Jurkat, Clone E6-1 (cell line): ENCODE results near the gene RNASE4.
"Not testable (repeated sequence)": the region's sequence is repeated elsewhere in the genome, so short reads cannot be mapped to it uniquely, and the experiment has no call there.

Source experiments
- DNase-seq: peaks from one replicate; pipeline ENCODE4 v3.0.0-alpha.2; 2011; ENCODE audit warnings: low read depth, low spot score
- H3K4me3 ChIP-seq: 2 replicates; pipeline ENCODE4 v1.5.1; 2011; ENCODE audit warnings: mild to moderate bottlenecking, low read length, control low read depth, moderate library complexity

RNASE4 gene

DNA sequence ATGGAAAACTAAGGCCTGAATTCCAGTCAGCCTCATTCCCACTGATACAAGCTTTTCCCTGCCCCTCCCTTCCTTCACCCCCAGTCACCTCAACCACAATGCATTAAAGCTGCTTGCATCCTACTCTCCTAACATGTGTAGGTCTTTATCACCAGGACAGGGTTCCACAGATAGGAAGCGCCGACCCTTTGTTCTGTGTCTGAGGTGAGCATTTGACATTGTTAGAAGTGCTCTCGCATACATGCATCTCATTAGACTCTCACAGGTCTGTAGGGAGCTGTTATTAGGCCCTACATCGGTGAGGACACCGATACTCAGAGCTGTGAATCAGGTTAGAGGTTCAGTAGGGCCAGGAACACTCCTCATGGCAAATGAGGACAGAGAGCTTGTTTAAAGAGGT is 48.1 kb downstream of the RNASE4 start:
- DNase-seq = no peak
- H3K4me3 ChIP-seq = no peak overlapping the region

DNA sequence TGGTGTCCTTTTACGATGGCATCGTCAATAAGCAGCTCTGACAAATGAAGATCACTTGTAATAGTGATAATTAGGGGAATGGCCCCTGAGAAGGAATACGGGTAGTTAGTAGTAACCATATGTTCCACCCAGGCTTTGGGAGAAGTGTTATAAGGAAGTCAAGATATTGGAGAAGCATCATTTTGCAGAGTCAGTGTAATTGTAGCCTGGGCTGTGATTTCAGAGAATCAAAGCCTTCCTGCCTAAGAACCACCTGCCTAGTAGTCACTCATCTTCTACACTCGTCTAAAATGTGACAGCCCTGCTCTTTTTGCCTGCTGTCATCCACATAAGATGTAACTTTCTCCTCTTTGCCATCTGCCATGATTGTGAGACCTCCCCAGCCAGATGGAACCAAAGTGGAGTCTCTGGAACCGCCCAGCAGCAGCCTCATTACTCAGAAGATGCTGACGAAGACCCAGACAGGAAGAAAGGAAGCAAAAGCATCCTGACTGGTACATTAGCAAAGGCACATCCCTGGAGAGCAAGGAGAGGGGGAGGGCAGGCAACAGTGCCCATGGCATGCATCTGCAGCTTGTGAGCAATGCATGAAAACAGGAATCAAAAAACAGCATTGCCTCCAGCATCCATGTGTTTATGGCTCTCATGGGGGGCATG is 48.7 kb downstream of the RNASE4 start:
- no peak overlapping the region for H3K4me3 ChIP-seq
- DNase-seq = no peak

DNA sequence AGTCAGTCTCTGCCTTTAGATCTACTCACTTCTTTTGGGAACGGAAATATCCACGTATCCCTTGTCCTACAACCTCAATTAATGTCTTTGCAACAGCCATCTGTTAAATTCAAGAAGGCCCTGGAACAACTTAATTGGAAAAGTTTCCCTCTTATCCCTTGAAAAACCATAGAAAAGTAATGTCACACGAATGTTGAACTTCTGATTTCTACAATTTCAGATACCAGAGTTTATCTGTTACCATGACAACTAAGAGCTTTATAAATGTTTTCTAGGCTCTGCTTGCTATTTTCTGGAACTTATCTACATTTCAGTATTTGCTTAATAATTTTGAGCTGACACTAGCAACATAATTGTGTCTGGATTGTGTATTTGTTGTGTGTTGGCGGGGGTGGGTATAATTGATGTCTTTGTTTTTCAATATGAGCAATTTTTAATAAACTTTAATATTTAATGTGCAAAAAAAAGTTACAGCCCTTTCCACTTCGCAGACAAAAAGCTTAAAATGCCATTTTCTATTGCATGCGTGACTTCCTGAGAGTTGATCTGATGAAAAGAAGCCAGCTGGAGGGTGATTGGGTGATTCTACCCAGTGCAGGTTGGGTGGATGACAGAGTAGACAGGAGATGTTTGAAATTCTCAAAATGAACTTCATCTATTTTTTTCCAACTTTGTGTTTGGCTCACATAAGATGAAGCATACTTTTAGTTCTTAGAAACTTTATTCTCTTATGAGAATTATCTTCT is 49.5 kb downstream of the RNASE4 start:
- no peak overlapping the region for H3K4me3 ChIP-seq
- DNase-seq = no peak

DNA sequence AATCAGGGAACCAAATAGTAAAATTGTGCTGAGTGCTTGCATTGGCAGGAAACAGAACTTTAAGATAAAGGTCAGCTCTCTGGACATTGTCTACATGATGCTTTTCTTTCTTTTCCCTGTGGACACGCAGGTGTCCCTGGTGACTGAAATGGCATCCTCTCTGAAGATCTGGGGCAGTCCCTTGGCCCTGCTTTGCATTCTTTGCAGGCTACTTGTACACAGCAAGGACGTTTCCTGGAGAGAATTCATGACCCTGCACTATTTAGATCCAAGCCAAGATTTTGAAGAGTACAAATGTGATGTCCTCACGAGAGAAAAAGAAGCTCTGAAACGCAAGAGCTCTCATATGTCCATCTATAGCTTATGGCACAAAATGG is 50.1 kb downstream of the RNASE4 start:
- DNase-seq = no peak
- no peak overlapping the region for H3K4me3 ChIP-seq

DNA sequence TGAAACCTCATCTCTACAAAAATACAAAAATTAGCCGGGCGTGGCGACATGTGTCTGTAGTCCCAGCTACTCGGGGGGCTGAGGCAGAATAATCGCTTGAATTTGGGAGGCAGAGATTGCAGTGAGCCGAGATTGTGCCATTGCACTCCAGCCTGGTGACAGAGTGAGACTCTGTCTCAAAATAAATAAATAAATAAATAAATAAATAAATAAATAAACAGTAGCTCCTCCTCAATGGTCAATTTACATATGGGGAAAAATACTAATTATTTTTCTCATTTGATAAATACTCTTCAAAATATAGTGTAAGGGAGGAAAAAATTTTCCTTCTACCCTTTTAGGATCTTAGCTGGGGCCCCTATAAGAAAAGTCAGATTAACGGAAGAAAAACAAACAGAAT is 53.9 kb downstream of the RNASE4 start:
- H3K4me3 ChIP-seq, DNase-seq: not testable (repeated sequence)

DNA sequence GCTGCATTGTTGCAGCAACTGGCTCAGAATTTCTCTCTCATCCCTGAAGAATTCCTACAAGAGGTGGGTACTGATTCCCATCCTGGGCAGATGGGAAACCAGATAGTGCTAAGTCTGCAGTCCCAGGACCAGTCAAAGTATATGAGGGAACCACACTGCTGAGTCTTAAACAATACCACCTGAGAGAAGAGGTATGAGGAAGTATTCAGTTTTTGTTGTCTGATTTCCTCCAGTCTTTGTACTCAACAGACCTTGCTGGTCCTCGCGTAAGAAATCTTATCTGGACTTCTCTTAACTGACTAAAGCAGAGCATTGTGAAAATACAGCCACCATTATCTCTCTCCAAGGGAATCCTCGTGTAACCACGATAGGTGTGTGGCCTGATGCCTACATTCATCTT is 57.8 kb downstream of the RNASE4 start:
- no peak overlapping the region for H3K4me3 ChIP-seq
- DNase-seq = no peak

DNA sequence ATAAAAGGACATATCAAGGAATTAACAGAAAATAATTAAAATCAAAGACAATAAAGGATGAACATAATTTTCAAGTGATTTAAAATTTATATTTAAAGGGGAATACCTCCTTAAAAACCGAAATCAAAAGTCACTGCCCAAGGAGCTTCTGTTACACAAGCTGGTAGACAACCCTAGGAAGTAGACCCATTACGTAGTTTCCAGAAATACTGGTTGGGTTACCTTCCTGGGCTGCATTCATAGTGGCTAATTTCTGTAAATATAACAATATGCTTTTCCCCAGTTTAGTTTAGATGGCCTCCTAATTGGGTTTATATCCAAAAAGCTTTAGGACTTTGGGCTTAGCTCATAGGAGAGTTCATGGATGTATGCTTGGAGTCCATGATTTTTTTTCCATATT is 59.2 kb downstream of the RNASE4 start:
- H3K4me3 ChIP-seq = no peak overlapping the region
- no peak for DNase-seq

DNA sequence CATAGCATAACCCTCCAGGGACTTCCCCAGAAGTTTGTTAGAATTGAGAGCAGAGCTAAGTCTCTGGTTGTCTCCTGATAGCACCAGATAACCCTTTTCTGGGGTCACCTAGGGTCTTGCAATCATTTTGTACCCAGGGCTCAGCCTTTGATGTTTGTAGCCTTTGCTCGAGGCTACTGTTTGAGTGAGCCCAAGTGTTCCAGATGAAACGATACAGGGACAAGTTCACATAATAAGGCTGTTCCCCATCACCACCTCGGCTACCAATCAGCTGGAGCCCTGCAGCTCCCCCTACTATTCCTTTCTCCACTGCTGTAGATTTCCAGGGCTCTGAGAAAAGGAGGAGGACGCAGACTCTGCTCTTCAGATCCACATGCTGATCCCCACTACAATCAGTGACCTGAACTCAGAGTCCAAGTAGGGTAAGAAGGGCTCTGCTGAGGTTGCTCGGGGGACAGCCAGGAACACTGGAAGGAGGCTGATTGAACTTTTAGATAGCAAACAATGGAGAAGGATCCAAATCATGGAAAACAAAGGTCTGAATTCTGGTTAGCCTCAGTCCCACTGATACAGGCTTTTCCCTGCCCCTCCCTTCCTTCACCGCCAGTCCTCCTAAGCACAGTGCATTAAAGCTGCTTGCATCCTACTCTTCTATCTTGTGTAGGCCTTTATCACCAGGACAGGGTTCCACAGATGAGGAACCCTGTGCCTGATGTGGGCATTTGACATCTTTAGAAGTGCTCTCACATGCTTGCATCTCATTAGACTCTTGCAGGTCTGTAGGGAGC is 61.4 kb downstream of the RNASE4 start, which contains the start of gene EDDM3A:
Gene EDDM3A, plus strand, starts transcription at position 317 of the 788 bp plus-strand sequence. CDS start 1,694 bp downstream, outside the sequence.
- no peak for DNase-seq
- no peak within 1 kb of the TSS for H3K4me3 ChIP-seq

DNA sequence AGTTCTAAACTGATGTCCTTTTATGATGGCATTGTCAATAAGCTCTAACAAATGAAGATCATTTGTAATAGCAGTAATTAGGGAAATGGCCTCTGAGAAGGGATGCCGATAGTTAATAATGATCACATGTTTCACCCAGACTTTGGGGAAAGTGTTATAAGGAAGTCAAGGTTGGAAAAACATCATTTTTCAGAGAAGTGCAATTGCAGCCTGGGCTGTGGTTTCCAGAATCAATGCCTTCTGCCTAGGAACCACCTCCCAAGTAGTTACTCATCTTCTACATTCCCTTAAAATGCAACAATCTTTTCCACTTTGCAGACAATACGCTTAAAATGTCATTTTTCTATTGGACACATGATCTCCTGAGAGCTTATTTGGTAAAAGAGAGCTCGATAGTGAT is 62.2 kb downstream of the RNASE4 start:
- DNase-seq = no peak
- H3K4me3 ChIP-seq = no peak overlapping the region

DNA sequence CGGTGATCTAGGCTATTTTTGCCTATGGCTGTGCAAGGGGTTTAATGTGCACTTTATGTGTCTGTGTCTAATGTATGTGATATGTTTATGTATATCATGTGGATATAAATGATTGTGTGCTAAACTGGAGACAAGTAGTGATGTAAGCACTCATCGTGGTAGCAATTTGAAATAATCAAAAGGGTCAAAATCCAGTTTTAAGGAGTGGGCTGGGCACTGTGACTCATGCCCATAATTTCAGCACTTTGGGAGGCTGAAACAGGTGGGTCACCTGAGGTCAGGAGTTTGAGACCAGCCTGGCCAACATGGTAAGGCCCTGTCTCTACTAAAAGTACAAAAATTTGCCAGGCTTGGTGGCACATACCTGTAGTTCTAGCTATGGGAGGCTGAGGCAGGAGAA is 64.1 kb downstream of the RNASE4 start:
- H3K4me3 ChIP-seq = no peak overlapping the region
- no peak for DNase-seq

DNA sequence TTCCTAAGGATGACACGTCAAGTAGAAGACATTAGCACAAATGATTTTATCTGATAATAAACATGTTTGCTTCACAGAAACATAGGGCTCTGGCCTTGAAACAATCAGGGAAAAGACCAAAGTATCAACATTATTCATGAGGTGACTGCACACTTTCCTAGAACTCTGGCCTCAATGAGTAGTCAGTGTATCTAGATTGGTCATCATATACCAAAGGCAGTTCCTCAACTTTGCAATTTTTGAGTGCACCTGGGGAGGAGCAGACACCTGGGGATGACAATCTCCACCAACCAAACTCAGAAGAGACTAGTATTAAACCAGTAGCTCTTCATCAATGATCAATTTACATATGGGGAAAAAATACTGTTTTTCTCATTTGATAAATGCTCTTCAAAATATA is 65.8 kb downstream of the RNASE4 start:
- H3K4me3 ChIP-seq = no peak overlapping the region
- no peak for DNase-seq
